ENCODE data around the gene TFF3.

TFF3 gene

GRCh38 chr21:42261829-42262200, 53.4 kb downstream of the TFF3 start:
- Mint-ChIP-seq H3K9me3 (no peaks in the 10 kb centered on the region), H3K4me1 (peaks cover 71% of the 10 kb centered on the region), H3K36me3 (ENCODE audit: low read depth) (no peaks in the 10 kb centered on the region), H3K27me3 (ENCODE audit: low read depth, poor library complexity) (peaks cover 21% of the 10 kb centered on the region), H3K4me3 (peak overlapping the region; percentile 39), H3K27ac (peak overlapping the region; percentile 33)
- no peak for TF ChIP-seq CTCF (IDR thresholded peaks at IDR 0.05)
- DNase-seq, result no peak
